Activated T-cell treated with anti-CD3 and anti-CD28 coated beads, Interleukin-2, amount 50 U/mL, for 48 hours (primary cell): ENCODE measurements around the gene LMF1.
"Not testable (repeated sequence)": the region's sequence is repeated elsewhere in the genome, so short reads cannot be mapped to it uniquely, and the experiment has no call there.

Source experiments
- DNase-seq, 2 experiments: peaks; one replicate each; pipeline ENCODE4 v3.0.0-alpha.2; 2020

LMF1 gene

DNA sequence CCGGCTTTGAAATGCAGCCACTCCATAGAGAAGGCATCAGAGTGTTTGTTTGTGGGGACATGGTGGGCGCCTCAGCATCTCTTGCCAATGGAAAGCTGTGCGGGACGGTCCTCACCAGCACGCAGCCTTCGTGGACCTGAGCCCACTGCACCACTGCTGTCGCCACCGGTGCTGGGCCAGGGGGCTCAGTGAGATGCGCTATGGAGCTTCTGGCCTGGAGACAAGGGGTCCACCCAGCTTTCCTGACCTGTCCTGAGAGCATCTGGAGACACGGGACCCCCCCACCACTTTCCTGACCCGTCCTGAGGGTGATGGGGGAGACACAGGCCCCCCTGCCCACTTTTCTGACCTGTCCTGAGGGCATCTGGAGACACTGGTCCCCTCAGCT lies 79.4 kb downstream of the LMF1 start:
- DNase-seq: no peak

- DNase-seq: no peak
These were observed 80.0 kb downstream of the LMF1 start for GRCh38 chr16:890716-891352.

- no peak for DNase-seq
These were observed 80.6 kb downstream of the LMF1 start for GRCh38 chr16:890217-890616.

- no peak for DNase-seq
These were observed 81.2 kb downstream of the LMF1 start for GRCh38 chr16:889586-889985.

DNA sequence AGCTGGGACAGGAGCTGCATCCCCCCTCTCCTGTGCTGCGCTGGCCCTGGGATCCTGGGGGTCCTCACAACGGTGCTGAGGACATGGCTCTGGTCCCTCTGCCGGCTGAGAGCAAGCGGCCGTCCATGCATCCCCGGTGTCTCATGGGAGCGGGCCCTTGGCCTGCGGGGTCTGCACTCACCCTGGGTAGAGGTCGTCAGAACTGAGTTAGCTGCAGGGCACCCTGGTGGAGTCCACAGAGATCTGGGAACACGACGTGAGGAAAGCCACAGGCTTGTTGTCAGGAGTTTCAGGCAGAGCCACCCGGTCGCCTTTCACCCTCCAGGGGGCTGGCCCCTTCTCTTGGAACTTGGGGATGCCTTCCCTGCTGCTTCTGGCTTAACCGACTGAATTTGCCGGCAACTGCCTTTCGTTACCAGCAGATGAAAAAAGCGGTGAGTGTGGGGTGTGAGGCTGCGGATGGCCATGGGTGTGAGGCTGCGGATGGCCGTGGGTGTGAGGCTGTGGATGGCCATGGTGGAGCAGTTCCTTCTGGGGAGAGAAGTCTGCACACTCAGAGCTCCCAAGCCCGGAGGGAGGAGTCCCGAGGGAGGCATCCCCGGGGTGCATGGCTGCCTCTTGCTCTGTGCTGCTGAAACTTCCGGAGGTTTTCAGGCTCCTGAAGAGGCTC lies 81.7 kb downstream of the LMF1 start:
- DNase-seq: no peak

GRCh38 chr16:888456-888855 lies 82.3 kb downstream of the LMF1 start:
- DNase-seq: not testable (repeated sequence)

- no peak for DNase-seq
These were observed 82.9 kb downstream of the LMF1 start for GRCh38 chr16:887846-888245.

GRCh38 chr16:886802-887731 lies 83.7 kb downstream of the LMF1 start:
- no peak for DNase-seq

DNA sequence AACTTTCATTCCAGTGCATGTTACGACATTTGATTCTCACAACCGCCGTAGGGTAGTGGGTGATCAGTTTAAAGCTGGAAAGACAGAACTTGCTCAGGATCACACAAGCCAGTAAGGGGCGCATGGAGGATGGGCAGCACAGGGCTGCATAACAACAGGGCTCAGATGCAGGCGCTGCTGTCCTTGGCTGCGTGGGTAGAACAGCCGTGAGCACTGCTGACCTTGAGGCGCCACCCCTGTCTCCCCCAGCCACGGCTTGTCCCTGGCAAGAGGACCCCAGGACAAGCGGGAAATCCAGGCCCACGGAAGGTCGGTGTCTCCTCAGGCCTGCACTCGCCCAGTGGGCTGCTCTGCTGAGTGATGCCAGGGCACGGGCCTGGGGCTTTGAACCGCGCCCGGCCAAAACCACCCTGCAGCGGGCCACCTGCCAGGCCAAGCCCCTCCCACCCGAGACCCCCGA lies 84.7 kb downstream of the LMF1 start:
- DNase-seq: no peak

GRCh38 chr16:885391-885790 lies 85.4 kb downstream of the LMF1 start:
- DNase-seq: no peak

- DNase-seq: no peak
These were observed 86.6 kb downstream of the LMF1 start for GRCh38 chr16:884232-884631.

- no peak for DNase-seq
These were observed 87.0 kb downstream of the LMF1 start for GRCh38 chr16:883781-884180.

DNA sequence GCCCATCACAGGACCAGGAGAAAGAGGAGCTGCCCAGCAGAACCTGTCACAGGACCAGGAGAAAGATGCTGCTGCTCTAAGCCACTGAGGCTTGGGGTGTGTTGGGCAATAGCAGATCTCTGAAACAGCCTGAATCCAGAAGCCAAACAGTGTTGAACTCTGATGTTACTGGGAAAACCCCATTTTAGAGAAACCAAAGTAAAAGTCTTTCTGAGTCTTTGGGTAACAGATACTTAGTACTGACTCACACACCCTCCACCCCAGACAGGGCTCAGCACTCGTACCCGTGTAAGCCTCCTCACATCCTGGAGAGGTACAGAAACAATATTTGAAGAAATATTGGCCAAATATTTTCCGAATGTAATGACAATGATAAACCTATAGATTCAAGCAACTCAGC lies 87.4 kb downstream of the LMF1 start:
- DNase-seq: no peak

GRCh38 chr16:882671-883070 lies 88.1 kb downstream of the LMF1 start:
- not testable (repeated sequence) for DNase-seq

DNA sequence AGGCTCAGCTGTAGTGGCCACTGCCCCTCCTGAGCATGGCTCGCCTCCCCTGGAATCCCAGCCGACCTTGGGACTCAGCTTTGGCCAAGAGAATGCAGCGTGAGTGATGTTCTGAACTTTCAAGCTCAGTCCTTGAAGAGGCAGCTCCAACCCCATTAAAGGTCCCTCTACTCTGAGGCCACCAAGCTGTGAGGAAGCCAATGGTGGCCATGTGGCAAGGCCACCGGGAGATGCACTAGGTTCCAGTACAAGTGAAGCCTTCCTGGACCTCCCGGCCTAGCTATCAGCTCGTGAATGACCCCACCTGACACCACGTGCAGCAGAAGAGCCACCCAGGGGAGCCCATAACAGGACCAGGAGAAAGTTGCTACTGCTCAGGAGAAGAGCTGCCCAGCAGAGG lies 88.5 kb downstream of the LMF1 start:
- DNase-seq: no peak

DNA sequence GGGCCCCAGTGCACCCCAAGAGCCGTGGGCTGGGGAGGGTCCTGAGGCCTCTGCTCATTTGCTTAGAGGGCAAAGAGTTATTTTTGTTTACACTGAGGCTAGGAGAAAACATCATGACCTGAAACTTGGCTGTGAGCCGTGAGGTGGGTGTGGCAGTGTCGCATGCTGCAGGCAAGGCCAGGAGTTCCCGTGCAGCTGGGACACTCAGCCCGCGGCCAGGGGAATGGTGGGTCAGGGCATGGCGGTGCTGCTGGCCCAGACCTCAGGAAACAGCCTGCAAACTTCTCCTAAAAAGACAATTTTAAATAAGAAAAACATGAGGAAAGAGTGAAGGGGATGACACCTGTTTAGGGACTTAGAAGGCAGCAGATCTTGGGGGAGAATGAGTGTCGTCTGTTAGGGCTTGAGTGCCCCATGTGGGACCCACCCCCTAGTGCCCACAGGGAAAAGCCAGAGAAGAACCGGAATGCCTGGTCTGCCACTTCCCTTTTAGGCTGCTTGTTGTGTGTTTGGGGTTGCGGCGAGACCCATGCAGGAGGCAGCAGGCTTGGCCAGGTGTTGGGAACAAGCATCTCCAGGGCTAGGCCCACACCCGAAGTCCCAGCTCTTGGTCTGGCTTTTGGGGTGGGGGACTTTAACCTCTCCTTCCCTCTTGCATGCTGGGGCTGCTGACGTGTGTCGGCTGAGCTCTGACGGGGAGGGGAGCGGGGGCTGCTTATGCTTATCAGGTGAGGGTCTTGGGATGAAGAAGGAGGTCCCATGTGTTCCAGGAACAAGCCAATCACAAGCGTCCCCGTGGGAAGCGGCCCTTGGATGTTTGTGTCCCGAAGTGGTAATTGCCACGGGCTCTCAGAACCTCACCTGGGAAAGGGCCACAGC lies 89.3 kb downstream of the LMF1 start:
- DNase-seq: no peak

- DNase-seq: no peak
These were observed 90.2 kb downstream of the LMF1 start for GRCh38 chr16:880471-881171.

DNA sequence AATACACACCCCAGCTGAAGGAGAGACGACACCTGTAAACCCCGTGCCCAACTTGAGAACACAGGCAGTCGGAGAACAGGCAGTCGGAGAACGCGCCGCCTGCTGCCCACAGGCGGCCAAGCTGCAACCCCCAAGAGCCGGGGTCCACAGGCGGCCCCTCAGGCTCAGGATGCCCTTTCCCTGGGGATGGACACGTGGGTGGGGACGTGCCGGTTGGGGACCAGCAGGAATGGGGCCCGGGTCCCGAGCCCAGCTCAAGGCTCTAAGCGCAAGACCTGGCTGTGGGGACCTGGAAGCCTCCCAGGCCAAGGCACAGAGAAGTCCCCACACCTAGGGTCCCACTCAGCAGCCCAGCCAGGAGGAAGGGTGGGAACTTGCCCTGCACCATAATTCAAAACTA lies 90.8 kb downstream of the LMF1 start:
- no peak for DNase-seq

- DNase-seq: no peak
These were observed 91.3 kb downstream of the LMF1 start for GRCh38 chr16:879461-879861.

DNA sequence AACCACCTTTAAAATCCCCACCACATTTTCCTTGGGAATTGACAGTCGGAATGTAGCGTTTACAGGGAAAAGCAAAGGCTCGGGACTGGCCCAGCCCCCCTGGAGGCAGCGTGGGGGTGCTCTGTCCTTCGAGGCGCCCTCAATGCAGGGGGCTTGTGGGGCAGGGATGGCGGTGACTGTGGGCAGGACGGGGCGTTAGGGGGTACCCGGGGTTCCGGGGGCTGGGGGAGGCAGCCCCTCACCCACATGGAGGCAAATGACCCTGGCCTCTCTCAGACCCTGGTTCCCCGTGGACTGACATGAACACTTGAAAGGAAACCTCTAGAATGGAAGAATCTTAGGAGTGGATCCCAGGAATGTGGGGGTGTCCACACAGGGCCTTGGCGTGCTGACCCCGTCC lies 91.9 kb downstream of the LMF1 start:
- no peak for DNase-seq

- peak; percentile 29 to 44 for DNase-seq
These were observed 92.6 kb downstream of the LMF1 start for GRCh38 chr16:878072-878784.
